Measurements from ENCODE around the gene GLS2. TPM values are rescaled to one million over a fixed set of nuclear protein-coding genes. Genes with fewer than 3 reads are reported as not detected.

The GLS2 gene
- total and polyA plus RNA-seq, 9 of the 15 experiments (the other 6 are each of a cell fraction or from before 2014, with no cell fraction given): 0.11 TPM; not detected in 8

- TF ChIP-seq, protein P1, sequence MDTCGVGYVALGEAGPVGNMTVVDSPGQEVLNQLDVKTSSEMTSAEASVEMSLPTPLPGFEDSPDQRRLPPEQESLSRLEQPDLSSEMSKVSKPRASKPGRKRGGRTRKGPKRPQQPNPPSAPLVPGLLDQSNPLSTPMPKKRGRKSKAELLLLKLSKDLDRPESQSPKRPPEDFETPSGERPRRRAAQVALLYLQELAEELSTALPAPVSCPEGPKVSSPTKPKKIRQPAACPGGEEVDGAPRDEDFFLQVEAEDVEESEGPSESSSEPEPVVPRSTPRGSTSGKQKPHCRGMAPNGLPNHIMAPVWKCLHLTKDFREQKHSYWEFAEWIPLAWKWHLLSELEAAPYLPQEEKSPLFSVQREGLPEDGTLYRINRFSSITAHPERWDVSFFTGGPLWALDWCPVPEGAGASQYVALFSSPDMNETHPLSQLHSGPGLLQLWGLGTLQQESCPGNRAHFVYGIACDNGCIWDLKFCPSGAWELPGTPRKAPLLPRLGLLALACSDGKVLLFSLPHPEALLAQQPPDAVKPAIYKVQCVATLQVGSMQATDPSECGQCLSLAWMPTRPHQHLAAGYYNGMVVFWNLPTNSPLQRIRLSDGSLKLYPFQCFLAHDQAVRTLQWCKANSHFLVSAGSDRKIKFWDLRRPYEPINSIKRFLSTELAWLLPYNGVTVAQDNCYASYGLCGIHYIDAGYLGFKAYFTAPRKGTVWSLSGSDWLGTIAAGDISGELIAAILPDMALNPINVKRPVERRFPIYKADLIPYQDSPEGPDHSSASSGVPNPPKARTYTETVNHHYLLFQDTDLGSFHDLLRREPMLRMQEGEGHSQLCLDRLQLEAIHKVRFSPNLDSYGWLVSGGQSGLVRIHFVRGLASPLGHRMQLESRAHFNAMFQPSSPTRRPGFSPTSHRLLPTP (IDR thresholded peaks at IDR 0.05; ENCODE audit: borderline replicate concordance, extremely low read depth, insufficient read length): no peak
- TF ChIP-seq SNAPC5 (CRISPR knock-in tag; IDR thresholded peaks at IDR 0.05) (no peak), SNRNP70 (optimal IDR thresholded peaks at IDR 0.05; ENCODE audit: low read depth, low read length) (no peak), ATF7 (IDR thresholded peaks at IDR 0.05) (peak; percentile 69; the same call in 1 of the 2 replicates), ZNF140 (CRISPR knock-in tag; IDR thresholded peaks at IDR 0.05) (no peak), CHD4 (IDR thresholded peaks at IDR 0.05; ENCODE audit: insufficient read depth, insufficient replicate concordance, low read depth, low read length, poor library complexity, severe bottlenecking) (no peak), HES1 (IDR thresholded peaks at IDR 0.05; ENCODE audit: low read depth) (no peak), NBN (IDR thresholded peaks at IDR 0.05; ENCODE audit: low read depth) (peak; percentile 44; the same call in 1 of the 2 replicates), ZKSCAN8 (CRISPR knock-in tag; IDR thresholded peaks at IDR 0.05) (no peak), KLF10 (CRISPR knock-in tag; IDR thresholded peaks at IDR 0.05) (no peak), NFATC3 (IDR thresholded peaks at IDR 0.05) (no peak), KDM1A (IDR thresholded peaks at IDR 0.05) (peak in 1 of 2 experiments; percentile 91; a peak in 2 of 4 replicates), SMAD4 (CRISPR knock-in tag; conservative IDR thresholded peaks at IDR 0.05) (no peak), TSC22D4 (tag; IDR thresholded peaks at IDR 0.05) (no peak), HMGN3 (IDR thresholded peaks at IDR 0.05; ENCODE audit: borderline replicate concordance, extremely low read depth, insufficient read length, low read depth, low read length) (no peak), HSF4 (CRISPR knock-in tag; IDR thresholded peaks at IDR 0.05; ENCODE audit: borderline replicate concordance) (no peak), GTF2F1 (IDR thresholded peaks at IDR 0.05; ENCODE audit: low read depth, low read length) (no peak), RBBP5 (IDR thresholded peaks at IDR 0.05; ENCODE audit: borderline replicate concordance, insufficient read depth, low read length, poor library complexity, severe bottlenecking) (no peak), NFXL1 (CRISPR knock-in tag; IDR thresholded peaks at IDR 0.05) (no peak)
- TF ChIP-seq, protein P2, sequence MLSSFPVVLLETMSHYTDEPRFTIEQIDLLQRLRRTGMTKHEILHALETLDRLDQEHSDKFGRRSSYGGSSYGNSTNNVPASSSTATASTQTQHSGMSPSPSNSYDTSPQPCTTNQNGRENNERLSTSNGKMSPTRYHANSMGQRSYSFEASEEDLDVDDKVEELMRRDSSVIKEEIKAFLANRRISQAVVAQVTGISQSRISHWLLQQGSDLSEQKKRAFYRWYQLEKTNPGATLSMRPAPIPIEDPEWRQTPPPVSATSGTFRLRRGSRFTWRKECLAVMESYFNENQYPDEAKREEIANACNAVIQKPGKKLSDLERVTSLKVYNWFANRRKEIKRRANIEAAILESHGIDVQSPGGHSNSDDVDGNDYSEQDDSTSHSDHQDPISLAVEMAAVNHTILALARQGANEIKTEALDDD (IDR thresholded peaks at IDR 0.05): no peak
- TF ChIP-seq, protein P3, sequence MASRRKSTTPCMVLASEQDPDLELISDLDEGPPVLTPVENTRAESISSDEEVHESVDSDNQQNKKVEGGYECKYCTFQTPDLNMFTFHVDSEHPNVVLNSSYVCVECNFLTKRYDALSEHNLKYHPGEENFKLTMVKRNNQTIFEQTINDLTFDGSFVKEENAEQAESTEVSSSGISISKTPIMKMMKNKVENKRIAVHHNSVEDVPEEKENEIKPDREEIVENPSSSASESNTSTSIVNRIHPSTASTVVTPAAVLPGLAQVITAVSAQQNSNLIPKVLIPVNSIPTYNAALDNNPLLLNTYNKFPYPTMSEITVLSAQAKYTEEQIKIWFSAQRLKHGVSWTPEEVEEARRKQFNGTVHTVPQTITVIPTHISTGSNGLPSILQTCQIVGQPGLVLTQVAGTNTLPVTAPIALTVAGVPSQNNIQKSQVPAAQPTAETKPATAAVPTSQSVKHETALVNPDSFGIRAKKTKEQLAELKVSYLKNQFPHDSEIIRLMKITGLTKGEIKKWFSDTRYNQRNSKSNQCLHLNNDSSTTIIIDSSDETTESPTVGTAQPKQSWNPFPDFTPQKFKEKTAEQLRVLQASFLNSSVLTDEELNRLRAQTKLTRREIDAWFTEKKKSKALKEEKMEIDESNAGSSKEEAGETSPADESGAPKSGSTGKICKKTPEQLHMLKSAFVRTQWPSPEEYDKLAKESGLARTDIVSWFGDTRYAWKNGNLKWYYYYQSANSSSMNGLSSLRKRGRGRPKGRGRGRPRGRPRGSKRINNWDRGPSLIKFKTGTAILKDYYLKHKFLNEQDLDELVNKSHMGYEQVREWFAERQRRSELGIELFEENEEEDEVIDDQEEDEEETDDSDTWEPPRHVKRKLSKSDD (conservative IDR thresholded peaks at IDR 0.05; ENCODE audit: low read length): no peak
Observed at GRCh38 chr12:56521590-56522371, 33.8 kb upstream of the GLS2 start, which contains the start of gene RBMS2 (continued).

All from K562 (cell line).